Ramos (cell line): Measurements from ENCODE around the gene UTP3.
"Not testable (repeated sequence)": the region's sequence is repeated elsewhere in the genome, so short reads cannot be mapped to it uniquely, and the experiment has no call there.

Experiments
- in situ Hi-C: fragments of 300-500 bp; cut with MboI; formaldehyde crosslinking; loops from one replicate; pipeline ENCODE4 v1.14.3; 2022; ENCODE audit warnings: low sequenced_read_pairs; ENCODE audit not compliant: unreplicated experiment

The UTP3 gene

GRCh38 chr4:70713453-70714078 lies 25.2 kb downstream of the UTP3 start:
- in situ Hi-C loops, result no loop called here

- in situ Hi-C loops, result no loop called here
Observed at GRCh38 chr4:70714079-70714887, 26.0 kb downstream of the UTP3 start.

GRCh38 chr4:70715097-70715496 lies 26.8 kb downstream of the UTP3 start:
- in situ Hi-C loops, result no loop called here

- in situ Hi-C loops, result no loop called here
Observed at GRCh38 chr4:70718811-70719604, 30.7 kb downstream of the UTP3 start.

- in situ Hi-C loops, result no loop called here
Observed at GRCh38 chr4:70721747-70722146, 33.4 kb downstream of the UTP3 start, which contains the start of gene RUFY3. Gene RUFY3 (plus strand): TSS chr4:70721964. CDS start chr4:70722574, 610 bp downstream.

GRCh38 chr4:70722199-70722791 lies 34.0 kb downstream of the UTP3 start:
- in situ Hi-C loops, result no loop called here

- in situ Hi-C loops, result no loop called here
Observed at GRCh38 chr4:70724463-70724862, 36.1 kb downstream of the UTP3 start.

- in situ Hi-C loops, result no loop called here
Observed at GRCh38 chr4:70725633-70726032, 37.3 kb downstream of the UTP3 start.

- in situ Hi-C loops, result not testable (repeated sequence)
Observed at GRCh38 chr4:70726515-70726914, 38.2 kb downstream of the UTP3 start.

GRCh38 chr4:70728091-70728490 lies 39.8 kb downstream of the UTP3 start:
- in situ Hi-C loops, result no loop called here

GRCh38 chr4:70732878-70733277 lies 44.5 kb downstream of the UTP3 start:
- in situ Hi-C loops, result not testable (repeated sequence)

- in situ Hi-C loops, result no loop called here
Observed at GRCh38 chr4:70734168-70734954, 46.0 kb downstream of the UTP3 start.

GRCh38 chr4:70734971-70735370 lies 46.6 kb downstream of the UTP3 start:
- in situ Hi-C loops, result no loop called here

- in situ Hi-C loops, result not testable (repeated sequence)
Observed at GRCh38 chr4:70735915-70736314, 47.6 kb downstream of the UTP3 start.

GRCh38 chr4:70737006-70737405 lies 48.7 kb downstream of the UTP3 start:
- in situ Hi-C loops, result no loop called here

GRCh38 chr4:70737409-70737808 lies 49.1 kb downstream of the UTP3 start:
- in situ Hi-C loops, result no loop called here

- in situ Hi-C loops, result no loop called here
Observed at GRCh38 chr4:70739496-70740337, 51.4 kb downstream of the UTP3 start.
